ENCODE data around the gene RBMS3.
"Not testable (repeated sequence)": the region's sequence is repeated elsewhere in the genome, so short reads cannot be mapped to it uniquely, and the experiment has no call there.

RBMS3 gene

DNA sequence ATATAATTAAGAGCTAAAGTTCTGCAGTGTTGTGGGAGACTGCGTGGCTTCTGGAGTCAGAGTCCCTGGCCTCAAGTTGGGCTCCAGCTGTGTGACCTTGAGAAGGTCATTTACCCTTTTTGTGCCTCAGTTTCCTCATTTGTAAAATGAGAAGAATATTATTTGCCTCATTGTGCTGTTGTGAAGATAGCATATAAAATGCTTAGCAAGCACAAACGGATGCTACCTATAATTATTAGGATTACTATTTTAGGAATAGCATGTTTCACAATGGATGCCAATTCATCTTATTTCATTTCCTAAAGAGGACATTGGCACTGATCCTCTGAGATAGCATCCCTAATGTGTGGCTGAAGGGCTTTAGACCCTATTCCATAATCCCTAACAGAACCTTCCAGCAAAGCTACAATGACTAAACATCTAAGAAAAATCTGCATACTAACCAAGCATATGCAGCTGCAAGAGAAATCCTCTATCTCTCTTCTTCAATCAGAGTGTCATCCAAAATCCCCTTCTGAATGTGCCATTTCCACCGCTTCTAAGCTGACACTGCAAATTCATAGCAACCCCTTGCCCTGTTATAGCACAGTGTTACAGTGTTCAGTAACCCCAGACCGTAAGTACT lies 148.3 kb downstream of the RBMS3 start:
- DNase-seq (ENCODE audit: low read depth), result no peak

DNA sequence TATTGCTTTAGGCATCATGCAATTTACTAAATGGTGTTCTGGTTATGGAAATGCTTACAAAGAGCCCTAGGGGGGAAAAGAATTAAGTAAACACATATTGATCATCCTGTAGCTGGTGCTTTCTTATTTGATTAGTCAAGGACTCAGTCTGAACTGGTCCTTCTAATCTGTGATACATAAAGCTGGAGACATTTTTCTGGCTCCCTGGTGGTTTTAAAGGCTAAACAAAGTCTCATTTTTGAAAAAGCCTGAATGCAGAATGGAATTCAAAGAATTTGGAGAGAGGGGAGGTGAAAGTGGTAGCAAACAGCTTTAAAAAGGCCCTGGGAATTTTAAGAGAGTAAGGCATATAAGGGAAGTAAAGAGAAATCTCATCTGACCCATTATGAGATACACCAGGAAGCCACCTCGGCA lies 149.7 kb downstream of the RBMS3 start:
- DNase-seq (ENCODE audit: low read depth), result peak; percentile 62

DNA sequence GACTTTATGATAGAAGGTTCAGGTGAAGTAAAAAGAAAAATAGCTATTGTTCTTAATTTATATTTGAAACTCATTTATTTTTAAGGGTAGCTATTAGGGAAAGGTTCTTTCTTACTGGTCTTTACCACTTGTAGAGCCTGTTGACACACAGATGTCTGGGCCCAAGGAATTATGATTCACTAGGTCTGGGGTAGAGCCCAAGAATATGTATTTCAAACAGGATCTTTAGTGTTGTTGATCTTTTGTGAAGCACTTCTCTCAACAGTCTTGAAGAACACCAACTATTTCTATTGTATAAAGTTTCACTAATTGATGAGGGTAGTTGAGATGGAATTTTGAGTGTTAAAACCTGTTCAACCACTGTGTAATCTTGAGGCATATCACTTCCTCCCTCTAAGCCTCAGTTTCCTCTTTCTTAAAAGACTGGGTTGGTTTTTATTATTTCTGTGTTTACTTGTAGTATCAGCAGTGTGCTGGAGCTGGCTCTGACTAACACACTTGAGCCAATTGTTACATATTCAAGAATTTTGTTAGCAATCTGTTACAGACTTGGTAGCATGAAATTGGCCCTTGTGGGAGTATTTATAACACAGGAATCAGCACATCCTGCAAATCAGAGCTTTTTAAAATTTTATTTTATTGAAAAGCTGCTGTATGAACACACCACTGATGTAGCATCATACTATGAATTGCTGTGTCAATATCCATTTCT lies 155.9 kb downstream of the RBMS3 start:
- no peak for DNase-seq (ENCODE audit: low read depth)

DNA sequence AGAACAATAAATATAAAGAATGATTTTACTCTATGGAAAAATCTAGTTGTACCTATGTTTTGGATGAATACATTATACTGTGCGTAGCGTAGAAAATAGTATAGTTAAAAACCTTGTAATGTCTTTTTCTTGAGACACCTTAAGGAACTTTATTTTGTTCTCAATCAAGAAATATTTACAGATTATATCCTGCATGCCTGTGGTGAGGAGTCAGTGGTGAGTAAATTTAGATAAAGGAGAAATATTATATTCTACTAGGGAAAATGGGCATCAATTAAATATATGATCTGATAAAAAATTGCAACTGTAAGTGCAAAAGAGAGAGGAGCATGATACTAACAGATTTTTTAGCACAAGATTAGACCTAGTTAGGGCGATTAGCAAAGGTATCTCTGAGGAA lies 157.7 kb downstream of the RBMS3 start:
- no peak for DNase-seq (ENCODE audit: low read depth)

DNA sequence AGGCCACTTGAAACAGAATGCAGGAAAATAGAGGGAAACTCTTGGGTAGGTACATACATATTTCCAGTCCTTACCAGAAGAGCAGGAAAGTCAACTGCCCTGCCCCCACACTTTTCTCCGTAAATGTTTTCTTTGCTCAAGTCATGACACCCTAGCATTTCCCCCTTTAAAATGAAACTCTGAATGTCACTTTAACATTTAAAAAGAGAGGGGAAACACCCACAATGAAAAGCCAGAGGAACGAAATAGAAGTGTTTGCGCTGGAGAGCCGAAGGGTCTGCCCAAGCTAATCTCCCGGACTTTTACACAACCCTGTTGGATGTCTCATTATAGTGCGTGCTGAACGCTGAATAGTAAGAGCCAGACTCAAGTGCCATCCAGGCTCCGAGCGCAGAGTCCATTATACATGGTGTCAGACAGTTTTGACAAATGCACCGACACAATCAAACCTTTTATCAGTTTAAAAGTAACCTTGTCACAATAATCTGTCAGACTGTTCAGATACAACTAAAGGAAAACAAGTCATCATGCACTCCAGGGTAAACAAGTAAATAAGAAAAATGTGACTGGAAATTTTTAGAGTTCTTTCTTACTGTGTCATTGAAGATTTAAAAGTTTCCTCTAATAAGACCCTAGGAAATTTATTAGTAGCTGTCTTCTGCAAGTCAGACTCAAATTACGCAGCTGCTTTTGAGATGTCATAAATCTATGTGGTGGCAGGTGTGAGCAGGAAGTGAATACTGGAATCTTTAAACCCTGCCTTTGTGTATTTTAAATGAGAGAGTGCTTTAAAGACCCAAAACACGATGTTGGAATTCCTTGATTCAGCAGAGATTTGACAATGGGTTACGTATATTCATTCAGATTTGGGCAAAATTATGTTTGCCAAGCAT lies 159.8 kb downstream of the RBMS3 start:
- no peak for DNase-seq (ENCODE audit: low read depth)

DNA sequence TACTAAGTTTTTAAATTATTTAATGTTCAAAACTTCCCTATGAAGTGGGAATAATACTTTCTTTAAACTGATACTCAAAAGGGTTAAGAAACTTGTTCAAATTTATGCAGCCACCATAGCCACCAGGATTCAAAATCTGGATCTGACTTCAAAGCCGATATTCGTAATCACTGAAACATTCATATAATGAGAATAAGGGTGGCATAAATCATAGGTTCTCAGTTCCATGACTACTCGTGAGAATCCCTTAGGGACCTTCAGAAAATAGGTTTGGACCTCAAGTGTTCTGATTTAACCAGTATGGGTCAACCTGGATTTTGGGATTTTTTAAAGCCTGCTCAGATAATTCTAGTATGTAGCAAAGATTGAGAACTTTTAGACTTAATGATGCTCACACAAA lies 160.6 kb downstream of the RBMS3 start:
- no peak for DNase-seq (ENCODE audit: low read depth)

DNA sequence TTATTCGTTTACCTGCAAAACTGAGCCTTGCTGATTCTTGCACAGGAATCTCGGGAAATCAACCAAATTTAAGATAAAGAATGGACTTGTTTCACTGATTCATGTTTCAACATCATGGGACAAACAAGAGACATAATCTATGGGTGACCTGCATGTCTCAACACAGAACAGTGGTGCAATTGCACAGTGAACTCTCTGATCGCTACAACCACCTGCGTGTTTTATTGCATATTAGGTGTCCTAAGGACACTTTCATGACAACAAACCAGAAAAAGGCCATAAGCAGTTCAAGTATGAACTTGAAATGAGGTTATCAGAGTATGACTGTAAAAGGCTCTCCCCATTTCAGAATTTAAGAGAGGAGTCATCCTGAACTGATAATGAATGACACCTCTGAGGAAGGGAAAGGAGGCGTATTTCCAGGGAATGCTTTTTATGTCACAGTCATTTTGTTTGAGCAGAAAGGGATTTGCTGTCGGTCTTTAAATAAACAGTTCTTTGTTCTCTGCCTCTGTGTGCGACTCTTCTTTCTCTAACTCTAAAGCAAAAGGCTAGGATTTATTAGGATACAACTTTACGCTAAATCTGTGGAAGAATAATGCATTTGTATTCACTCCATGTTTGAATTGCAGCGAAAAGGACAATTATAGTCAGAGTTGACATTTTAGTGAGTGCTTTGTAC lies 167.2 kb downstream of the RBMS3 start:
- DNase-seq (ENCODE audit: low read depth), result no peak

DNA sequence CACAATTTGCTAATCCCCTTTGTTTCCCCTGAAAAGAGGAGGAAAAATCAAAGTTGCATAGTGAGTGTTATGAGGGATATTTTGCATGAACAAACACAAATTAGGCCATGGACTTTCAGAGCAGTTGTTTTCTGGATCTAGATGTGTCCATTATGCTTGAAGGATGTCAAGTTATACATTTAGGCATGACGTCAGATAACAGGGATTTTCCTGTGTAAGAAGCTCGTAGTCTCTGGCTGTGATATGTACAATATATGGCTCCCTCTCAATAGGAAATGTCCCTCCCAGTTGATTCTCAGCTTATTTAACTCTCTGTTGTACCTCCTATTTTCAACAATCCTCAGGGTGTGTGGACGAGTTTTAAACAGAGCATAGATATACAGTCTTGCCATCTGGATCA lies 171.0 kb downstream of the RBMS3 start:
- DNase-seq (ENCODE audit: low read depth), result no peak

DNA sequence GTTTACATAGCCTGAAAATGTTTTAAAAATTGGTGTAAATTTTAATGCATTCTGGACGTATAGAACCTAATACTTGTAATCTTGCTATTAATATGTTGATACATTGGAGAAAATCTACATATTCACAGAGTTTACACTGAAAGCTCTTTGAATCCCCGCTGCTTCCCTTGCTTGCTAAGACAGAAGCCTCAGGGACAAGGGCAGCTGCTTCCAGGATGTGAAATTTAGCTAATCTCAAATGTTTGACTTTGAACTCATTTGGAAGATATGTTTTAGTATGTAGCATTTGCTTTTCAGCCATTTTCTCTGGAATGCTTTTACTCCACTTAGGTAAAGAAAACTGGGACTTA lies 172.0 kb downstream of the RBMS3 start:
- DNase-seq (ENCODE audit: low read depth), result no peak

DNA sequence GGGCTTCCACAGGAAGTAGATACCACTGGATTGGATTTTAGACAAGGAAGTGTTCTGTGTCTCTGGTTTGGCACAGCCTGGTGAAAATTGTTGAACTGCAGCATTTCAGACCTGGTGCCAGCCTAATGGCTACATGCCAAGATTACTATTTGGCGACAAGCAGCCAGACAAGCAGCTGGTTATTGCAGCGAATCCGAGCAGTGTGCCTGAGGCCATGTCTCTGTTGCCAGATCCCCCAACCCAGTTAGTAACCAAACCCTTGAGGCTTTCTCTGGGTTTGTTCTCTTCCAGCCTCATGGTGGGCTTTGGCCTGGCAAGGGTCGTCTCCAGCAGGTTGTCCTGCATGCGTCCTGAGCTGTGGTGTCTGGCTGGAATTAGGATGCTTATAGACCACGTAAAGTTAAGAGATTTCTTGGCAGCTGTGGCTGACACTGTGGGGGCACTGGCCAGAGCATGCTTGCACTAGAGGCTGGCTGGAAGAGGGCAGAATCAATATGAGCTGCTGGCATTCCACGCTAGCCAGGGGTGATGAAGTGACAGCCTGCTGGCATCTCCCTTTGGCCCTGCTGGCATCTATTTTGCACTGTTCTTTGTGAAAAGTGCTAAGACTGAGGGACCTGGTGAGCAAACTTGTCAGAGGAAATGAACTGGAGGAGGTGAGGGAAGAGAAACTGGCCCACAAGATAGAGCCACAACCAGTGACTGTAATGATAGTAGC lies 172.6 kb downstream of the RBMS3 start:
- no peak for DNase-seq (ENCODE audit: low read depth)

DNA sequence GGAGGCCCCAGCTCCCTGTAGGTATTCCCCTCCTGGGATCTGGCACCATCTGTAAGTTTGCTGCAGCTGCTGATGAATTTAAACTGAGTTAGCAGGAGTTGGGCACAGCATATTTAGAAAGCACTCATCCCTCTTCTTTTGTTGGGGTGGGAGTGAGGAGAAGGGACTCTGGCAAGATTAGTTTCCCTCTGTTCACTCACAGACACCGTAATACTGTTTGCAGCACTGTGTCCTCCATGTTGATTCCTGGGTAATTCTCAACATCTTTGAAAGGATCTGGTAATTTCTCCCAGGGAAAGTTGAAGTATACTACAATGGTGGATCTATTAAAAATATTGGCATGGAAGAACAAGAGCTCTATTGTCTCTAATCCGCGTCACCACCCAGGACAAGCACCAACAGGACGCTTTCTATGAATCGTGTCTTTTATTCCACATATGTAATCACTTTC lies 173.3 kb downstream of the RBMS3 start:
- DNase-seq (ENCODE audit: low read depth), result no peak

DNA sequence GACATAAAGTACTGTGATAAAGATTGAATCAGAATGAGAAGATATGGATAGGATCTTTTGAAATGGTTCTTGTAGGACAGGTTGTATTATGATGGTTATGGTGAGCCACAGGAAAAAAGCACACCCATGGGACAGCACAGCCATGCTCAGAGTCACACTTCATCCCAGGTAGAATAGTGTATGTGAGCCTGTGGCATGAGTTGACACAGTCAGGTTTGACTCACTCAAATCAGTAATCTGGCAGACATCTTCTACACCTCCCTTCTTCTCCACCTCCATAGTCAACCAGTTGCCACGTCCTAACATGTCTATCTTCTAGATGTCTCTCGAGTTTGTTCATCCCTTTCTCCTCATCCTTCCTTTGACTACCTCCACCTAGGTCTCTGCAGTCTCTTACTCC lies 176.0 kb downstream of the RBMS3 start:
- no peak for DNase-seq (ENCODE audit: low read depth)

DNA sequence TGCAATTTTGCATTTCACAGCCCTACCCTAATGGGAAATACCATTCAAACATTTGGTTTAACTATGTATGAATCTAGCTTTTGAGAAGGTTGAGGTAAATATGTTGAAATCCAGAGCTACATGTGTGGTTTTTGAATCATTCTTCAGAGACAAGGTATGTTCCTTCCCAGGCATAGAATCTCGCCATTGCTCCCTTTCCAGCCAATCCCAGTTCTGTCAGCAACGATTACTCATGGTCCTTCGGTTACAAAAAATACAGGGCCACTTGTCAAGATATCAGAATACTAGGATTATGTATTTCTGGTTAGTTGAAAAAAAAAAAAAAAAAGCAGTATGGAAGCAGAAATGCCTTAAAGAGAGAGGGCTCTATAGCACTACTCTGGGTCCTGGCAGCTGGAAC lies 182.4 kb downstream of the RBMS3 start:
- no peak for DNase-seq (ENCODE audit: low read depth)

DNA sequence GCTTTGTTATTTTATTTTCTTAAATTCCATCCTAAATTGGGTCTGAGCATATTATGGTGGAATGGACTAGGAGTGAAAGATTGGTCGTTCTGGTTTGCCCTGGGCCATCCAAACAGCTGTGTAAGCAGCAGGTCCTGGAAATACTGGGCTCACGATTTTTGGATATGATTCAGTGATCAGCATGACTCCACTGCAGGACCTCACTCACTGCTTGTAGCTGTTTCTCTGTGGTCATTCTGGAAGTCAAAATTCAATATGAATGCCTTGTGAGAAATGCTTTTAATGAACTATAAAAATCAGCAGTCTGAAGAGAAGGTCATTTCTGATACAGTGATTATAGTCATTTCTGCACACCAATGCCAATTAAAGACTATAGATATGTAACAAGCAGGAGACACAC lies 185.0 kb downstream of the RBMS3 start:
- no peak for DNase-seq (ENCODE audit: low read depth)

DNA sequence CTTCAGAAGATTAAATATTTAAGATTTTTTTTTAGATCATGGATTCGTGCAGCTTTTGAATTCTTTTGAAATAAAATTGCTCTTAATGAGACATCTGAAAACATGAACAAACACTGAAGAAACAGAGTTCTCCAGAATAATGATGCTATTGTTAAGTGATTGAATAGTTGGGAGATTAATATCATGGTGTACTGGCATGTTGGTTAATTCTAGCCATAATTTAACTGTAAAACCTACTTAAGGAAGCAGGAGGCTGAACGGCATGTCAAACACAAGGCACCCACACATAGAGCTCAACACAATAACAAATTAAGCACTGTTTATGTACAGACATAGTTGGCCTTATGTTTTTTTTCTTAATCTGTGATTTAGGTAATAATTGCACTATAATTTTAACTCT lies 185.6 kb downstream of the RBMS3 start:
- DNase-seq (ENCODE audit: low read depth), result no peak

DNA sequence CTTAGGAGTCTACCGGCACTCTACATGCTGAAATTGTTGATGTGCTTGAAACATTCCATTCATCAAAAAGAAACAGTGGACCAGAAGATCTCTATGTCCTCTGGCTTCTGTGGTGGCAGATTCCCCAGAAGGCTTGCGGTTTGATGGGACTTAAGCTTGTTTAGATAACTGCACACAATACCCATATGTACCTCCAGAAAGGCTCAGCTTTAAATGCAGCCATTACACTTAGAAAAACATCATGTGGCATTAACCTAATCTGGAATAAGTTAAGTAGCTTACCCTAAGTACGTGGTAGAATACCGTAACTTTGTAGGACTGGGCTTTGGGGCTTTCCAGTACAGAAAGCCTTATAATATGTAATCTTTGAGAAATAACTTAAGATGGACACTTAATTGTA lies 187.3 kb downstream of the RBMS3 start:
- DNase-seq (ENCODE audit: low read depth), result no peak

DNA sequence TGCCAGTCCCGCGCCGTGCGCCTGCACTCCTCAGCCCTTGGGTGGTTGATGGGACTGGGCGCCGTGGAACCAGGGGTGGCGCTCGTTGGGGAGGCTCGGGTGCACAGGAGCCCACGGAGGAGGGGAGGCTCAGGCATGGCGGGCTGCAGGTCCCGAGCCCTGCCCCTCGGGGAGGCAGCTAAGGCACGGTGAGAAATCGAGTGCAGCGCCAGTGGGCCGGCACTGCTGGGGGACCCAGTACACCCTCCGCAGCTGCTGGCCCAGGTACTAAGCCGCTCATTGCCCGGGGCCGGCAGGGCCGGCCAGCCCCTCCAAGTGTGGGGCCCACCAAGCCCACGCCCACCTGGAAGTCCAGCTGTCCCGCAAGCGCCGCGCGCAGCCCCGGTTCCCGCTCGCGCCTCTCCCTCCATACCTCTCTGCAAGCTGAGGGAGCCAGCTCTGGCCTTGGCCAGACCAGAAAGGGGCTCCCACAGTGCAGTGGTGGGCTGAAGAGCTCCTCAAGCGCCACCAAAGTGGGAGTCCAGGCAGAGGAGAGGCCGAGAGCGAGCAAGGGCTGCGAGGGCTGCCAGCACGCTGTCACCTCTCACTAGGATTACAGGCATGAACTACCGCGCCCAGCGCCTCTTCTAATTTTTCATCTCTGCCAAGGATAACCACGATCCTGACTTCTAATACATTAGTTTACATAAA lies 192.8 kb downstream of the RBMS3 start:
- DNase-seq (ENCODE audit: low read depth), result not testable (repeated sequence)

DNA sequence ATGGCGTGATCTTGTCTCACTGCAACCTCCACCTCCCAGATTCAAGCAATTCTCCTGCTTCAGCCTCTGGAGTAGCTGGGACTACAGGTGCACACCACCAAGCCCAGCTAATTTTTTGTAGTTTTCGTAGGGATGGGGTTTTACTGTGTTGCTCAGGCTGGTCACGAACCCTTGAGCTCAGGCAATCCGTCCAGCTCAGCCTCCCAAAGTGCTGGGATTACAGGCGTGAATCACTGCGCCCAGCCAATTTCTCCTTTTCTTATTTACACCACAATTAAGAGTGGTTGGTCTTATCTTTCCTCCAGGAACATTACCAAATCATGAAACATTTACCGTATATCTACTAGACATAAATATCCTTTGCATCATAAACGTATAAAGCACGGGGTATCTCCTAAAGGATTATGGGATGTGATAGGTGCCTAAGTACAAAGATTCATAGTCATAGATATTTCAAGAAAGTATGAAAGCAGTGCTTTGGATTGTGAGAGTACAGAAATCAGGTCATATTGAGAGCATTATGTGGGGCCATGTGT lies 194.5 kb downstream of the RBMS3 start:
- DNase-seq (ENCODE audit: low read depth), result no peak

DNA sequence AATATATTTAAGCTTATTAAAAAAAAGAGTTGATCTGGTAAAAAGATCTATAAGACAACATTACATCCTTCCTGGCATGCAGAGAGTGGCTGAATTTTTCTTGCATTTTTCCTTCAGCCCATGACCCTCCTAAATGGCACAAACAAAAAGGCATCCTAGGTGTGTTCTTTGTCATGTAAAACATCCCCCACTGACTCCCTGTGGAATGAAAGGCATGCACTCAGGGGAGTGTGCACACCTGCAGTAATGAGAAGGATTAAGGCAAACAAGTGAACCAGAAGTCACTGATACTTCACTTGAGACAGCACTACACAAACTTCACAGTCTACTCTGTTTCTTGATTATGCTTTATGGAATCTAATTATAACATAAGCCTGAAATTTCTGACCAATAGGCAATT lies 195.0 kb downstream of the RBMS3 start:
- no peak for DNase-seq (ENCODE audit: low read depth)

DNA sequence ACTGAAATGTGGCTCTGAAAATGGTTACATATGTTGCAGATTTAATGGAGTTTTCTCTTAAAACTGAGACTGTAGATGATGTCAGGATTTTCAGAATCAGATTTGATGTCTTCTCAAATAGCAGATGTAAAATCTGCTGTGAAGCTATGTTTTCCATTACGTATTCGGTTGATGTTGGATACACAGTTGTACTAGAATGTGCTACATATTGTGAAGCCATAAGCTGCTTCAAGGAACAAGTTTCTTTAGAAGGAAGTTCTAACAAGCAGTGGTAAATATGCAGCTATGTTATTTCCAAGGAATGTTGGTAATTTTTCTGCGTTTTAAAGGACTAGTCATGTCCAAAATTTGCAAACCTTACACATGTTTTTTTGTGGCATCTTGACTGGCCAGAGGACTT lies 197.7 kb downstream of the RBMS3 start:
- DNase-seq (ENCODE audit: low read depth), result no peak

DNA sequence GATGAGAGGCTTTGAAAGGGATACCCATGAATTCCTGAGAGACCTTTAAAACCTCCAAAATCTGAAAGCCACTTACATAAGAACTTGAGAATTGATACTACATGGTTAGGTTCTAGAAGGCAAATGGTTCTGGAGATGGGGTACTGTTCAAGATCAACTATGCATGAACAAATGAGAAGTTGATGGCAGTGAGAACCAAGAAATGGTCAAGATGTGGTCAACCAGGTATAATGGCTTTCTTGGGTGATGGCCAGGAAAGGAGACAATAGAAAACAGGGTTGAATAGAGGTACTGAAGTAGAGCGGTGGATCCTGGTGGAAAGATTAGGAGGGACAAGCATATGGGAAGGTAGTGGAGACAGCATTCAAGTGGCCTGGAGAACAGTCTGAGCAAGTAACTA lies 200.4 kb downstream of the RBMS3 start:
- no peak for DNase-seq (ENCODE audit: low read depth)
